Germinal center (tissue), 1 donor: Measurements from ENCODE around the gene AHSA1.
"Not testable (repeated sequence)": the region's sequence is repeated elsewhere in the genome, so short reads cannot be mapped to it uniquely, and the experiment has no call there.

Experiments
- DNase-seq: peaks from one replicate; pipeline ENCODE4 v3.0.0; 2012; ENCODE audit warnings: mixed read lengths, low spot score

Gene AHSA1

DNA sequence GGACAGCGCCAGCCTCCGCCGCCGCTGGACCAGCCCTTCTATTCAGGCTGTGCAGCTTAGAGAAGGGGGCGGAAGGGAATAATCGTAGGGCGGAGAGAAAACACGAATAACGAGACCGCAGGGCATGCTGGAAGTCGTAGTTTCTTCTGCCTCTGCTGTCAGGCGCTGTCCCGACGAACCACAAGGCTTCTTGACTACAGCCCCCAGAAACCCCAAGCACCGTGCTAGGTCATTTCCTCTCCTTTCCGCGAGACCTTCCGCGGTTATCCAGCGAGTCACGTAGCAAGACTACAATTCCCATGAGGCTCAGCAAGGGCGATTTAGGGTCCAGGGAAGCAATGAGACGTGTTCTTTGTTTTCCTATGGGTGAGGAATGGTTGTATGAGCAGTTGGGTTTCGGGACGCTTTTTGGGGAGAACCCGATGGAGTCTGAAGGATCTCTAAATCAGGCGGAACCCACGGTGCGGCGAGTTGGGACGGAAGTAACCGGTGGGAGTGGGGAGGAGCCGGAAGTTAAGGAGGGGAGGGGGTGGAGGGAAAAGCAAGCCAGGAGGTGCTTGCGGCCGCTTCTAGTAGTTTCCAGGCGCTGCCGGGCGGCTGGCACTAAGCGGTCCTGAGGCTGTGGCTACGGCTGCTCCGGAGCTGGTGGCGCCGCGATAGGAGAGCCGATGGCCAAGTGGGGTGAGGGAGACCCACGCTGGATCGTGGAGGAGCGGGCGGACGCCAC, at the start of gene AHSA1, which contains the start of gene VIPAS39:
Gene AHSA1, plus strand, starts transcription at position 572 of the 727 bp plus-strand sequence. Its CDS starts 97 bp downstream, at position 669.
Gene VIPAS39, minus strand, starts transcription at position 80 of the 727 bp plus-strand sequence. CDS start 3,499 bp downstream, outside the sequence.
- DNase-seq: peak; percentile 91

- no peak for DNase-seq
Observed at GRCh38 chr14:77409131-77409533, 48.8 kb upstream of the AHSA1 start.

DNA sequence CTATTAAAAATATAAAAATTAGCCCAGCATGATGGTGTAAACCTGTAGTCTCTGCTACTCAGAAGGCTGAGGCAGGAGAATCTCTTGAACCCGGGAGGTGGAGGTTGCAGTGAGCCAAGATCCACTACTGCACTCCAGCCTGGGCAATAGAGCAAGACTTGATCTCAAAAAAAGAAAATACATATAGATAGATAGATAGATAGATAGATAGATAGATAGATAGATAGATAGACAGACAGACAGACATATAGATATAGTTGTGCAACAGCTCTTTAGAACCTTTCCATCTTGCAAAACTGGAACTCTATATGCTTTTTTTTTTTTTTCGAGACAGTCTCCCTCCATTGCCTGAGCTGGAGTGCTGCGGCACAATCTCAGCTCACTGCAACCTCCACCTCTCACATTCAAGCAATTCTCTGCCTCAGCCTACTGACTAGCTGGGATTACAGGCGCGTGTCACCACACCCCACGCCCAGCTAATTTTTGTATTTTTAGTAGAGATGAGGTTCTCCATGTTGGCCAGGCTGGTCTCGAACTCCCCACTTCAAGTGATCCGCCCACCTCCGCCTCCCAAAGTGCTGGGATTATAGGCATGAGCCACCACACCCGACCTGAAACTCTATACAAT, 42.4 kb upstream of the AHSA1 start:
- DNase-seq: not testable (repeated sequence)

DNA sequence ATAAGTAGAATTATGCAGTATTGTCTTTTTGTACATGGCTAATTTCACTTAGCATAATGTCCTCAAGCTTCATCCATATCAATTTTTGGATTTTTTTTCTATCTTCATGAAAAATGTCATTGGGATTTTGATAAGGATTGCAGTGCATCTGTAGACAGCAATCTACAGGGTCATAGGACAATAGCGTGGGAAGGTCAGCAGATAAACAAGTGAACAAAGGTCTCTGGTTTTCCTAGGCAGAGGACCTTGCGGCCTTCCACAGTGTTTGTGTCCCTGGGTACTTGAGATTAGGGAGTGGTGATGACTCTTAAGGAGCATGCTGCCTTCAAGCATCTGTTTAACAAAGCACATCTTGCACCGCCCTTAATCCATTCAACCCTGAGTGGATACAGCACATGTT, 41.8 kb upstream of the AHSA1 start:
- not testable (repeated sequence) for DNase-seq

DNA sequence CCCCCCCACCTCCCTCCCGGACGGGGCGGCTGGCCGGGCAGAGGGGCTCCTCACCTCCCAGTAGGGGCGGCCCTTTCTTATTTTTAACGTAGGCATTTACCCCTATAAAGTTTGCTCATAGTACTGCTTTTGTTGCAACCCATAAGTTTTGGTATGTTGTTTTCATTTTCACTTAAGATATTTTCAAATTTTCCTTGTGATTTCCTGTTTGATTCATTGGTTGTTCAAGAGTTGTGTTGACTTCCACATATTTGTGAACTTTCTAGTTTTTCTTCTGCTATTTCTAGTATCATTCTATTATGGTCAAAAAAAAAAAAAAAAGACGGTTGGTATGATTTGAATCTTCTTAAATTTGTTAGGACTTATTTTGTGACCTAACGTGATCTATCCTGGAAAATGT, 41.1 kb upstream of the AHSA1 start:
- no peak for DNase-seq

GRCh38 chr14:77421201-77421600, 36.7 kb upstream of the AHSA1 start:
- DNase-seq: no peak

DNA sequence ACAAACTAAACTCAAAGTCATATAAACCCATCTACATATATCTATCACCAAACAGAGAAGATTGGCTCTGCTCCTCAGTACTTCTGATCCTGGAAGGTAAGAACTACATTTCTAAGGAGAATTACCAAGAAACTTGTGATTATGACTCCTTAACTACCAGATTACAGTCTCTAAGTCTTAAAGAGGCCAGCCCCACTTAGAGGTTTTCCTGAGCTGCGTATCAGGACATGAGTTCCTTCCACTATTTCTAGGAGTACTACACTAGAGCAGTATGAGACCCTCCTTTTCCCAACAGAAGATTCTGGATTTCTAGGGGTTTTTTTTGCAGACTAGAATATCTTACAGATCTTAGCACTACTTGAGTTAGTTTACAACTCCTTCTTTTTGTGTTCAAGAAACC, 34.5 kb upstream of the AHSA1 start, which contains the start of gene NOXRED1:
Gene NOXRED1, minus strand, starts transcription at position 101 of the 400 bp plus-strand sequence. CDS start 634 bp downstream, outside the sequence.
- no peak for DNase-seq

DNA sequence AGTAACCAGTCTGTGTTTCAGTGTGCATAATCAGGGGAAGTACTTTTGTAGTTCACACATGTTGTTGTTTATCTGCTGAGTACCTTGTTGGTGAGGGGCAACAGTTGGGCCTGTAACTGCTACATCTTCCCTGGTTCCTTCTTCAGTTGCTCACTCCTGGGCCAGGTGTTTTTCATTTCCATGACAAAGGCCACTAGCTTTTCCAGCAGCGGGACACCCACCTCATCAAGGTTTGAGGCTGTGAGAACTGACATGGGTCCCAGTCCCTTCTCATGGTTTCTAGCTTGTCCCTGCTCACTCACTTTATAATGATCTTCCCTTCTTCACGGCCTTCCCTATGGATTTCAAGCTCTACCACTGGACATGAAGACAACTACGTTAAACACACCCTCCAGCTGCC, 33.0 kb upstream of the AHSA1 start:
- DNase-seq: no peak

DNA sequence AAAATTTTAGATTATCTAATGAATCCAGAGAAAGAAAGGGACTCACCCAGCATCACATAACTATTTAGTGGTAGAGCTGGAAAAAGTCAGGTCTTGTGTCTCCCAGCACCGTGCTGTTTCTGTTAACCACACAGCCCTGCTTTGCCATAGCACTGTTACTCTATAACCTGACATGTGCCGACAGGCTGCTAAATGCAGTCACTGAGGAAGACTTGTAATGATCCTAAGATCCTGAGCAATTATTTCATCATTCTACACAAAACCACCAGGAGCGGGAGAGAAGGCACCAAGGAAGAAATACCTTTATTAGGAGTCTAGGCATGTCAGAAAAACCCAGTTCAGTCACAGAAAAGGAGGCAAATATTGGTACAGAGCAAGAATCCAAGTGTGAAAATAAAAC, 31.5 kb upstream of the AHSA1 start:
- DNase-seq: no peak

DNA sequence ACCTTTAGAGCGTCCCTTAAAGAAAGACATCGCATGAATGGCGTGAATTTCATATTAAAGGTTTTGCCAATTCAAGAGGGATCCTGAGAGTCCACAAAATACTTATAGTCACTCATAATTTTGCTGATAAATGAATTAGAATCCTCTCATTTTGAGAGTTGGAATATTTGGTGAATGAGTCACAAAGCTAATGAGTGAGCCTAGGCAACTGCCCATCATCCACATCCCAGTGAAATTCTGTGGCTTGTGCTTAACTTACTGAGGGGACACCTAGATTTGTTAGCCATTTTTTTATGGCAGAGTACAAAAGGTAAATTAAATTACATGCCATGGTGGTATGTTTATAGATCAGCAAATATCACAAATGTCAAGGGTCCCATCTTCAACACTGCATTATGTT, 21.9 kb upstream of the AHSA1 start:
- DNase-seq: no peak

DNA sequence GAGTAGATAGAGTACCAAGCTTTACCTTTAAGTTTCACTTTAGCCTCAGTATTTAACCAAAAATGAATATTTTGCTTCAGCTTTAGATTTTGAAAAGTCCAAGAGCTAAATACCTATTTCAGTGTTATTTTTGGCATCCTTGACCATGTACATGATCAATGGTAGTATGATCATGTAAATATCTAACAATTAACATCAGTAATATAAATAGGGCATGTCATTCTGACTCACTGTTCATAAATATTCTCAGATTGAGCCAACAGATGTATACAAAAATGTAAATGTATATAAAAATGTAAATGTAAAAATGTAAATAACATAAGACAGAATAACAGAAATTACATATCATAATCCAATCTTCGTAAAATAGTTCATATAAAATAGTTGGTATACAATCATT, 19.3 kb upstream of the AHSA1 start:
- no peak for DNase-seq

DNA sequence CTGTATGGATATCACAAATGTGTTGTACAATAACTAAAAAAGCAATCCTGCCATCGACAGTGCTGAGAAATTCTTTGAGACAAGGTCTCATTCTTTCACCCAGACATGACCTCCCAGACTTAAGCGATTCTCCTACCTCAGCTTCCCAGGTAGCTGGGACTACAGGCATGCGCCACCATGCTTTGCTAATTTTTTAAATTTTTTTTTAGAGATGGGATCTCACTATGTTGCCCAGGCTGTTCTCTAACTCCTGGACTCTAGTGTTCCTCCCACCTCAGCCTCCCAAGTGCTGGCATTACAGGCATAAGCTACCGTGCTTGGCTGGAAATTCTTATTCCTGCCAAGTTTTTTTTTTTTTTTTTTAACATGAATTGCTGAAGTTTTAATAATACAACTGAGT, 18.0 kb upstream of the AHSA1 start:
- DNase-seq: no peak

GRCh38 chr14:77442196-77442595, 15.7 kb upstream of the AHSA1 start:
- DNase-seq: no peak

- no peak for DNase-seq
Observed at GRCh38 chr14:77455966-77456640, 1.8 kb upstream of the AHSA1 start.

- no peak for DNase-seq
Observed at GRCh38 chr14:77457115-77457521, 775 bp upstream of the AHSA1 start.

DNA sequence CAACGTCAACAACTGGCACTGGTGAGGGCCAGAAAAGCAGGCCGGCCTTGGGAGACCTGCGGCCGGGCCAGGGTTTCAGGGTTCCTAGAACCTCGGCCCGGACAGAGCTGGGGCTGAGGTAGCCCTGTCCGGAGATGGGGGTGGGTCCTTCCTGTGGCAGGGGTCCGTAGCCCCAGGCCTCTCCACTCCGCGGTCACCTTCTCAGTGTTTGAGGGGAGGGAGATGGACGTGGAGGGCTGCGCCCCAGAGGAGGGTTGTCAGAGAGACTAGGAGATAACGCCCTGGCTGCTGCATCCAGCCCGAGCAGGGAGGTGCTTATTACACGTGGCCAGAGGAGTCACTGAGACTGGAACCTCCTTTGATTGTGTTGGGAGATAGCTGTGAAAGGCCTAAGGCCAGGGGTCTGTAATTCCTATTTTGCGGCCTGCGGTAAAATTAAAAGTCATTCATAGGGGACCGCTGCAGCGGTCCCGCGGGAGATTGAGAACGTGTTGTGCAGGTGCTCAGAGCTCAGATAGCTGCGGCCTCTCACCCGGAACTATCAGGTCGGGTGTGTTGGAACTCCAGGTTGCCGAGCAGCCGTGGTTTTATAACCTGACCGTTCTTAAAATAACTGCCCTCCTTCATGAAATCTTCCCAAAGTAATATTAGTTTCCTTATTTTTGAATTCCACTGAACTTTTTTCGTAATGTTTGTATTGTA, 507 bp downstream of the AHSA1 start:
- DNase-seq: peak; percentile 47

DNA sequence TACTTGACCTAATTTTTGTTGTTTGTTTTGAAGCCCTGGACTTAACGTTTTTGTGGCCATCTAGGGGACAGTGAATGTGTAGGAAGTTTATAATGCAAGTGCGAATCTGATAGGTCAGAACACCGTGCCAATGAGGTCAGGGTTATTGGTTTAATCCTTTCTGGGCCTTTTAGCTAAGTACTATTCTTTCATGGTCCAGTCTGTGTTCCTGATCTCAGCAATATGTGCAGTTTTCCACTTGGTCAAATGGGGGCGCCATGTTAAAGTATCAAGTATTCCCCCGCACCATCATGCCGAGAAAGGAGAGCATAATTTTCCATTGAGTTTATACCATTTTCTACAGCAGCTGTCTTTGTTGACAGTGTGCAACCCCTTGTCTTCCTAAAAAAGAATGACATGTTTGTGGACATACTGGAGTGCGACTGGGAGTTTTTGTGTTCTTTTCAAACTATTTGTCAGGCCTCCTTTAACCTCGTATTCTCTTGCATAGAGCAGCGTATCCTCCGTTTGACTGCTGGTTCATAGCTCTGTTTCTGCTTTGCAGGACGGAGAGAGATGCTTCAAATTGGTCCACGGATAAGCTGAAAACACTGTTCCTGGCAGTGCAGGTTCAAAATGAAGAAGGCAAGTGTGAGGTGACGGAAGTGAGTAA, 1.3 kb downstream of the AHSA1 start:
- DNase-seq: peak; percentile 40

DNA sequence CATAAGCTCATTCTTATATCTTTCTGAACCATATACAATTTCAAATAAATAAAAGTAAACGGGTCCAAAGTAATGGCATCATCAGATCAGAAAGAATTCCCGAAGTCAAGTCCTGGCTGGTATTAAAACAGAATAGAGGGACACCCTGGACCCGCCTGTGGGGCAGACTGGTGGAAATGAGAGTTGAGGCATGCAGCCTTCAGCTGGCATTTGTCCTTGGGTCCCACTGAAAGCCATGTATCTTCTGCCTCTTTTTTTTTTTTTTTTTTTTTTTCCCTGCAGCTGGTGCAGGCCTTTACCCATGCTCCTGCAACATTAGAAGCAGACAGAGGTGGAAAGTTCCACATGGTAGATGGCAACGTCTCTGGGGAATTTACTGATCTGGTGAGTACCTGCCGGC, 9.9 kb downstream of the AHSA1 start:
- no peak for DNase-seq

DNA sequence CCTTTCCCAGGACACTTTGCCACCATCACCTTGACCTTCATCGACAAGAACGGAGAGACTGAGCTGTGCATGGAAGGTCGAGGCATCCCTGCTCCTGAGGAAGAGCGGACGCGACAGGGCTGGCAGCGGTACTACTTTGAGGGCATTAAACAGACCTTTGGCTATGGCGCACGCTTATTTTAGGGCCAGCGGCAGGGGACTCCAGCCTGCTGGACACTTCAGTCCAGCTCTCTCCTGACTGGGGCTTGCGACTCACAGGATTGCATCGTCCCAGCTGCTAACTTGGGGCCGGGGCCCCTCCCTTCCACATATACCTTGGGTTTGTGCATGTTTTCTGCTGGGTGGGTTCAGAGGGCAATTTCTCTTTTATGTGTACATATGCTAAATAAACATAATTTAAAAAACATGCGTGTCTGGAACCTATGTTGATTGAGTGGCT, 11.2 kb downstream of the AHSA1 start:
- no peak for DNase-seq

GRCh38 chr14:77469539-77469938, 11.6 kb downstream of the AHSA1 start:
- no peak for DNase-seq

DNA sequence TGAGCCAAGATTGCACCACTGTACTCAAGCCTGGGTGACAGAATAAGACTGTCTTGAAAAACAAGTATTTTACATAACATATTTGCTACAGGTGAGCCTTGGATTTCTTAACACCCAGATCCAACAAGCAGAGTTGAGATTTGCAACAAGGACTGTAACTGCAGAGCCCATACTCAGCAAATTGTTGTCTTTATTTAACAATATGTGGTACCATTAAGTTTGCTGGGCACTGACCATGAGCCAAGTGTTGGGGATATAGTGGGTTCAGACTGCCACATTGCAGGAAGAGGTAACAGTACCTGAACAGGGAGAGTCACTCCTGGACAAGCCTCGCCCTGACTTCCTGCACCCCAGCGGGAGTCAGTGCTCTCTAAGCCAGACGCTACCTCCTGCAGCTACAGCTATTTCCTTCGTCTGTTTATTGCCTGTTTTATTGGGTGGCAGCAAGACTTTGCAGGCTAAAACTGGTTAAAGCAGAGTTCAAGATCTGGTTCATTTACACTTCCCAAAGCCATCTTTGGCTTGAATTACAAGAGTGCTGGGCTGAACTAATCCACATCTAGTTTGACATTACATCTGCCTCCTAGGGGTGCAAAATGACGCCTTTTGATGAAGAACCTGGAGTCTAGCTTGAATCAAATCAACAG, 12.5 kb downstream of the AHSA1 start:
- no peak for DNase-seq
